Right atrium auricular region (tissue), 2 donors: ENCODE data around the gene DLK2. TPM values are rescaled to one million over a fixed set of nuclear protein-coding genes. Genes with fewer than 3 reads are reported as not detected.

Source experiments
- DNase-seq: peaks from one replicate; pipeline ENCODE4 v3.0.0-alpha.2; 2019; ENCODE audit warnings: low spot score
- H3K27ac ChIP-seq, 2 donors: fragments of 200-600 bp; sonication (generic); 1 replicate in 1 of 2; 2 replicates in 1 of 2; pipeline ENCODE4 v1.5.1; 2016 to 2019
- H3K27me3 ChIP-seq, 2 donors: fragments of 200-600 bp; sonication (generic); one replicate each; pipeline versions ENCODE4 v1.5.1 to v1.6.0; 2017 to 2019
- H3K36me3 ChIP-seq: fragments of 200-600 bp; sonication (generic); one replicate; pipeline ENCODE4 v1.5.1; 2016
- H3K4me1 ChIP-seq, 2 donors: fragments of 200-600 bp; sonication (generic); one replicate each; pipeline versions ENCODE4 v1.5.1 to v1.6.0; 2017 to 2019
- H3K4me3 ChIP-seq, 2 donors: fragments of 200-600 bp; sonication (generic); 1 replicate in 1 of 2; 2 replicates in 1 of 2; pipeline ENCODE4 v1.5.1; 2017 to 2019; ENCODE audit warnings: mild to moderate bottlenecking in 1 of 2, moderate library complexity in 1 of 2
- H3K9me3 ChIP-seq, 2 donors: fragments of 200-600 bp; sonication (generic); one replicate each; pipeline ENCODE4 v1.5.1; 2019
- total RNA-seq, 2 donors: library from RNA; depleted of rRNA; stranded (reverse); fragments of >200 nt; gene quantifications; one replicate each; pipeline ENCODE4 v1.1.0, GENCODE V29; 2016
- TF ChIP-seq, protein P1 (sequence below), 2 donors: fragments of 200-600 bp; sonication (generic); IDR thresholded peaks; one replicate each; pipeline ENCODE4 v1.5.1; 2019; ENCODE audit warnings: antibody characterized with exemption in 2 of 2

DLK2 gene
- total RNA-seq, 2 donors from 2014 or later = 1.3 TPM; not detected in 1

DNA sequence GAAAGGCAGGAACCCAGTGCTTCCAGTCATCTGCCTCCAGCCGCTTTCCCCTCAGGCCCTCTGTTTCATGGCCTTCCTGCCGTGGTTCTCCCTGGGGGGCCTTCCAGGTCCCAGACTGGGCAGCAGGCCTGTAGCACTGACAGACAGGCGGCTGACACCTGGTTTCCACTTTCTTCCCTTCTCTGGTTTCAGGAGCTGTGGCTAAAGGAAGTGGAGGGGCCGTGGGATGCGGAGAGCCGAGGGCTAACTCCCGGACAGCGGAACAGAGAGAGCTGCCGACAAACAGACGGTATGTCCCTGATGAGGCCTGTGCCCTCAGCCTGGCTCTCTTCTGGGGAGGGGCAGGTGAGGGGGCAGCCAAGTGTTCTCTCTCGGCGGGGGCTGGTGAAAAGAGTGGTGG is 42.3 kb upstream of the DLK2 start:
- no peaks in the 10 kb centered on the region for H3K27me3 ChIP-seq
- no peak for DNase-seq
- H3K4me1 ChIP-seq = peaks cover 0 to 52% of the 10 kb centered on the region in 2 donors
- H3K36me3 ChIP-seq = peaks cover 44% of the 10 kb centered on the region
- H3K4me3 ChIP-seq = no peak overlapping the region
- H3K9me3 ChIP-seq = no peaks in the 10 kb centered on the region
- no peak overlapping the region for H3K27ac ChIP-seq
- TF ChIP-seq, protein P1, sequence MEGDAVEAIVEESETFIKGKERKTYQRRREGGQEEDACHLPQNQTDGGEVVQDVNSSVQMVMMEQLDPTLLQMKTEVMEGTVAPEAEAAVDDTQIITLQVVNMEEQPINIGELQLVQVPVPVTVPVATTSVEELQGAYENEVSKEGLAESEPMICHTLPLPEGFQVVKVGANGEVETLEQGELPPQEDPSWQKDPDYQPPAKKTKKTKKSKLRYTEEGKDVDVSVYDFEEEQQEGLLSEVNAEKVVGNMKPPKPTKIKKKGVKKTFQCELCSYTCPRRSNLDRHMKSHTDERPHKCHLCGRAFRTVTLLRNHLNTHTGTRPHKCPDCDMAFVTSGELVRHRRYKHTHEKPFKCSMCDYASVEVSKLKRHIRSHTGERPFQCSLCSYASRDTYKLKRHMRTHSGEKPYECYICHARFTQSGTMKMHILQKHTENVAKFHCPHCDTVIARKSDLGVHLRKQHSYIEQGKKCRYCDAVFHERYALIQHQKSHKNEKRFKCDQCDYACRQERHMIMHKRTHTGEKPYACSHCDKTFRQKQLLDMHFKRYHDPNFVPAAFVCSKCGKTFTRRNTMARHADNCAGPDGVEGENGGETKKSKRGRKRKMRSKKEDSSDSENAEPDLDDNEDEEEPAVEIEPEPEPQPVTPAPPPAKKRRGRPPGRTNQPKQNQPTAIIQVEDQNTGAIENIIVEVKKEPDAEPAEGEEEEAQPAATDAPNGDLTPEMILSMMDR (IDR thresholded peaks at IDR 0.05) = no peak

DNA sequence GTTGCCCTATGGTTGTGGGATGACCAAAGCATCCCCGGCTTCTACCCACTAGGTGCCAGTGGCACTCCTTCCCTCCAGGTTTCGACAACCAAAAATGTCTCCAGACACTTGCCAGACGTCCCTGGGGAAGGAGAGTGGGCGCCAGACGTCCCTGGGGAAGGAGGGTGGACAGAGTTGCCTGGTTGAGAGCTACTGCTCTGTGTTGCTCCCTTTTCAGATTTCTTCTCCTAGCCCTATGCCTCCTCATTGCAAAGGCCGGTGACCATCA is 41.7 kb upstream of the DLK2 start:
- TF ChIP-seq, protein P1 (IDR thresholded peaks at IDR 0.05) = no peak

DNA sequence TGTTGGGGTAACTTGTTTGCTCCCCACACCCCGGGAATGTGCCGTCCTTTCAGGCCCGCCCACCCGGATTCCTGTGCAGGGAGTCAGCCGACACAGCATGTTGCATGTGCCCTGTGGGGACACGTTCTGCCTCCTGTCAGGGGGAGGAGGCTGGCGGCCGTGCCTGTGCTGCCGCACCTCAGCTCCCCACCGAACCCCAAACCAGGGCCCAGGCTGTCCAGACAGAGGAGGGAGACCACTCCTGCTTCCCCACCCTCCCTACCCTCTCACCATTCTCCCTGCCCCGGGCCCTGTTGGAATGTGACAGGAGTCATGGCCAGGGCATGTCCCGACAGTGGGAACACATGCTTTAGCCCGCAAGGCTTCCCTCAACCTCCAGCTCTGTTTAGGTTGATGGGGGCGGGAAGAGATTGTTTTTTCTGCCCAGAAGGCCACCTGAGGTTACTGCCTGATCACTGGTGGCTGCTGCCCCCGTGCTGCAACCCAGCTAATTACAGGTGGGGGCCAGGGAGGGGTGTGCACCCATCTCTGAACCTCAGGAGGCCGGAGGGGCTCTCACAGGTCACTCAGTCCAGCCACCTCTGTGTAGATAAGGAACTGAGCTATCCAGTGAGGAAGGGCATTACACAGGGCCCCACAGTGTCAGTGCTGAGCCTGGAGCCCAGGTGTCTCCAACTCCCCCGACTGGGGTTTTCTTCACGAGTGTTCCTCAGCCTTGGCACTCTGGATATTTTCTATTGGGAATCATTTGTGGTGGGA is 41.2 kb upstream of the DLK2 start:
- H3K36me3 ChIP-seq = peaks cover 37% of the 10 kb centered on the region
- H3K4me3 ChIP-seq = no peak overlapping the region
- no peaks in the 10 kb centered on the region for H3K27me3 ChIP-seq
- TF ChIP-seq, protein P1 (IDR thresholded peaks at IDR 0.05) = peak in 1 of 2 donors; percentile 73
- no peak for DNase-seq
- H3K9me3 ChIP-seq = no peaks in the 10 kb centered on the region
- peaks cover 0 to 52% of the 10 kb centered on the region in 2 donors for H3K4me1 ChIP-seq
- H3K27ac ChIP-seq = no peak overlapping the region

More for the DNA sequence above, 41.7 kb upstream of the DLK2 start:
- Histone ChIP-seq H3K9me3 (no peaks in the 10 kb centered on the region), H3K4me3 (no peak overlapping the region), H3K36me3 (peaks cover 38% of the 10 kb centered on the region), H3K27me3 (no peaks in the 10 kb centered on the region), H3K4me1 (peaks cover 0 to 52% of the 10 kb centered on the region in 2 donors), H3K27ac (no peak overlapping the region)
- DNase-seq = no peak

DNA sequence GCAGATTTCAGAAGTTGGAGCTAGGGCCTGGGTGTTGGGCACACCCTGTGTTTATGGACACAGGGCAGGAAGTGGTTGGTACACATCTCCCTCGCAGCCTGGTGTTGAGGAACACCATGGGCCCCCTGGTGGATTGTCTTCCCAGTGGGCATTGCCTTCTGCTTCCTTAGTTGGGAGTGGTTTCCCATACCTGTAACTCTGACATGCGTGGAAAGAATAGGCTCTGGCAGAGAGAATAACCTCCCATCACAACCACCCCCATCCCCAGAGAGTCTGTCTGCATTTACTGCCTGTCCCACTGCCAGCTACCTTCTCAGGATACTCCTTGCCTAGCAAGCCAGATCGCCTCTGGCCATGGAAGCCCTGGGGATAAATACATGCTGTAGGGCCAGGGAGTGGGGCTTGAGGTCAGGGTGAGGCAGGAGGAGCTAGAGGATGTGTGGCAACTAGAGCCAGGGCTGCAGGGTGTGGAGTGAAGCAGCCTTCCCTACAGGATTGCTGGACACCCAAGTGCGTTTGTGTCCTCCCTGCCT is 40.1 kb upstream of the DLK2 start:
- TF ChIP-seq, protein P1 (IDR thresholded peaks at IDR 0.05) = peak in 1 of 2 donors; percentile 12
- Histone ChIP-seq H3K27me3 (no peaks in the 10 kb centered on the region), H3K36me3 (peaks cover 27% of the 10 kb centered on the region), H3K27ac (no peak overlapping the region), H3K9me3 (no peaks in the 10 kb centered on the region), H3K4me1 (peaks cover 0 to 44% of the 10 kb centered on the region in 2 donors), H3K4me3 (no peak overlapping the region)
- no peak for DNase-seq

DNA sequence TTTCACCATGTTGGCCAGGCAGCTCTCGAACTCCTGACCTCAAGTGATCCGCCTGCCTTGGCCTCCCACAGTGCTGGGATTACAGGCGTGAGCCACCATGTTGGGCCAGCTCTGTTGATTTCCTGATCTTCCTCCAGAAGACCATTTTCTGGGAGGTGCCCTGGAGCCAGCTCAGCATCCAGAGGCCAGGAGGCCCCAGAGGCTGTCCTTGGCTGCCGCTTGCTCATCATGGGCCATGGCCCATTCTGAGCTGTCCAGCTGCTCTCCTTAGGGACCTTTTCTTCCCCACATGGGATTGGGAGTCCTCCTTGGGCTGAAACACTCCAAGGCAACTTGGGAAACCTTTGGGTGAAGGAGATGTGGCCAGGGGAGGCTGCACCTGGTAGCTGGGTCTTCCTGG is 39.4 kb upstream of the DLK2 start:
- no peak for DNase-seq
- Histone ChIP-seq H3K4me3 (no peak overlapping the region), H3K9me3 (no peaks in the 10 kb centered on the region), H3K27me3 (no peaks in the 10 kb centered on the region), H3K27ac (no peak overlapping the region), H3K36me3 (peaks cover 20% of the 10 kb centered on the region), H3K4me1 (peaks cover 0 to 36% of the 10 kb centered on the region in 2 donors)
- TF ChIP-seq, protein P1 (IDR thresholded peaks at IDR 0.05) = no peak
